GM12878 (cell line): ENCODE results near the gene ZNF366. TPM values are rescaled to one million over a fixed set of nuclear protein-coding genes. Genes with fewer than 3 reads are reported as not detected.

Experiments used
- ATAC-seq: fragments of 200-7000 bp; cut with Tn5 transposase; 3 replicates; pipeline ENCODE4 v1.9.1; 2020; ENCODE audit warnings: mild to moderate bottlenecking, moderate library complexity
- BruUV-seq: library from RNA; stranded (reverse); fragments of 400-500 nt; replicated peaks from 2 replicates; lab custom pipeline; 2021; lab: Mats Ljungman, UMichigan
- CTCF ChIA-PET: fragments of 300-600 bp; sonication (Branson Sonifier 250); formaldehyde crosslinking; extraction: SDS; loops from one replicate; lab custom pipeline; 2021; ENCODE audit warnings: inconsistent platforms; lab: Yijun Ruan, JAX
- POLR2A ChIA-PET: fragments of 350-600 bp; formaldehyde crosslinking; extraction: SDS; loops from one replicate; lab custom pipeline; 2021; ENCODE audit warnings: inconsistent platforms; lab: Charles Lee
- RAD21 ChIA-PET: fragments of 300-600 bp; sonication (Branson Sonifier 250); formaldehyde crosslinking; loops from one replicate; lab custom pipeline; 2023; ENCODE audit warnings: antibody characterized with exemption; ENCODE audit not compliant: unreplicated experiment; lab: Charles Lee
- SMC1A ChIA-PET: fragments of 300-600 bp; sonication (Branson Sonifier 250); formaldehyde crosslinking; loops from one replicate; lab custom pipeline; 2023; ENCODE audit not compliant: unreplicated experiment, uncharacterized antibody; lab: Charles Lee
- DNase-seq: peaks from one replicate; pipeline ENCODE4 v3.0.0-alpha.2; 2011; ENCODE audit warnings: low read depth, low spot score
- FAIRE-seq: peaks from 3 replicates; lab custom pipeline; 2011; peaks lifted over from hg19 to GRCh38; lab: Jason Lieb, UNC
- H2AFZ ChIP-seq: 2 replicates; pipeline ENCODE4 v1.6.0; 2011; ENCODE audit warnings: low read depth, low read length, control low read depth; ENCODE audit not compliant: control insufficient read depth
- H3K27ac ChIP-seq: 2 replicates; pipeline ENCODE4 v1.5.1; 2011; ENCODE audit warnings: control low read depth; ENCODE audit not compliant: control insufficient read depth, insufficient read depth
- H3K27me3 ChIP-seq, 2 experiments: replicated peaks in 1 of 2; 2 replicates each; pipeline versions ENCODE4 v1.6.0 to v1.6.1; 2011; ENCODE audit warnings: low read length in 1 of 2; ENCODE audit not compliant: control insufficient read depth in 2 of 2, insufficient read depth in 2 of 2
- H3K36me3 ChIP-seq, 2 experiments: 2 replicates each; pipeline ENCODE4 v1.5.1; 2011; ENCODE audit warnings: low read length in 1 of 2; ENCODE audit not compliant: control insufficient read depth in 2 of 2, insufficient read depth in 2 of 2
- H3K4me1 ChIP-seq: 2 replicates; pipeline ENCODE4 v1.6.1; 2011; ENCODE audit warnings: mild to moderate bottlenecking, low read length, moderate library complexity, mixed read lengths; ENCODE audit not compliant: control insufficient read depth, insufficient read depth
- H3K4me2 ChIP-seq: 2 replicates; pipeline ENCODE4 v1.6.0; 2011; ENCODE audit warnings: control low read depth; ENCODE audit not compliant: control insufficient read depth, insufficient read depth
- H3K4me3 ChIP-seq: fragments of 200-600 bp; sonication (generic); 2 replicates; pipeline ENCODE4 v1.5.1; 2016
- H3K79me2 ChIP-seq: 2 replicates; pipeline ENCODE4 v1.6.0; 2011; ENCODE audit warnings: low read length; ENCODE audit not compliant: control insufficient read depth, insufficient read depth
- H3K9ac ChIP-seq: 2 replicates; pipeline ENCODE4 v1.8.0; 2011; ENCODE audit warnings: low read length, control low read depth, mixed read lengths; ENCODE audit not compliant: control insufficient read depth, insufficient read depth
- H3K9me3 ChIP-seq: replicated peaks from 3 replicates; pipeline ENCODE4 v1.5.1; 2011; ENCODE audit warnings: mild to moderate bottlenecking, low read length; ENCODE audit not compliant: control insufficient read depth, insufficient read depth
- H4K20me1 ChIP-seq: 2 replicates; pipeline ENCODE4 v1.6.0; 2011; ENCODE audit not compliant: control insufficient read depth, insufficient read depth
- CEBPB ChIP-seq, 2 experiments: fragments of 150-350 bp in 1 of 2; IDR thresholded peaks; 2 replicates each; pipeline ENCODE4 v1.6.1; 2012 to 2014; ENCODE audit warnings: low read depth in 2 of 2, low read length in 2 of 2, borderline replicate concordance in 1 of 2, inconsistent platforms in 1 of 2
- CREM ChIP-seq: IDR thresholded peaks from 2 replicates; pipeline ENCODE4 v1.6.1; 2014; ENCODE audit warnings: antibody characterized with exemption, low read depth
- HCFC1 ChIP-seq: fragments of 150-350 bp; IDR thresholded peaks from 2 replicates; pipeline ENCODE4 v1.6.1; 2014; ENCODE audit warnings: low read length
- KAT2A ChIP-seq: conservative IDR thresholded peaks from 2 replicates; pipeline ENCODE4 v1.6.1; 2011; ENCODE audit warnings: low read depth, low read length; ENCODE audit not compliant: control insufficient read depth
- MEF2B ChIP-seq: fragments of 450-650 bp; IDR thresholded peaks from 2 replicates; pipeline ENCODE4 v1.6.1; 2018; ENCODE audit warnings: mild to moderate bottlenecking, moderate library complexity; ENCODE audit not compliant: partially characterized antibody, poor library complexity, severe bottlenecking
- NR2F1 ChIP-seq: fragments of 450-650 bp; conservative IDR thresholded peaks from 2 replicates; pipeline ENCODE4 v1.6.1; 2017; ENCODE audit warnings: mild to moderate bottlenecking
- POLR2A ChIP-seq: IDR thresholded peaks from 2 replicates; pipeline ENCODE4 v1.6.1; 2011; ENCODE audit warnings: low read depth, mild to moderate bottlenecking, low read length
- RAD51 ChIP-seq: fragments of 450-650 bp; IDR thresholded peaks from 2 replicates; pipeline ENCODE4 v1.6.1; 2016; ENCODE audit warnings: moderate library complexity, mild to moderate bottlenecking, inconsistent platforms
- RB1 ChIP-seq: fragments of 450-650 bp; formaldehyde crosslinking; IDR thresholded peaks from 2 replicates; pipeline ENCODE4 v1.6.1; 2017; ENCODE audit warnings: mild to moderate bottlenecking, borderline replicate concordance
- ZBED1 ChIP-seq: IDR thresholded peaks from 2 replicates; pipeline ENCODE4 v1.6.1; 2016; ENCODE audit warnings: borderline replicate concordance
- ZZZ3 ChIP-seq: IDR thresholded peaks from 2 replicates; pipeline ENCODE4 v1.6.1; 2011; ENCODE audit warnings: low read depth; ENCODE audit not compliant: control insufficient read depth, insufficient read length
- WGBS: methylation state at CpG from one replicate; pipeline ENCODE4 v1.1.6; 2016; ENCODE audit warnings: low lambda C conversion rate; ENCODE audit not compliant: insufficient replicate concordance, insufficient coverage; ENCODE audit errors: missing lambda C conversion rate; 5-methylcytosine and 5-hydroxymethylcytosine counted together
- in situ Hi-C: fragments of 300-500 bp; cut with MboI; formaldehyde crosslinking; loops from 9 replicates; pipeline ENCODE4 v1.14.3; 2018; ENCODE audit warnings: mixed read lengths
- intact Hi-C: fragments of 100-400 bp; cut with micrococcal nuclease; formaldehyde crosslinking; loops from one replicate; pipeline ENCODE4 v1.14.2; 2022; ENCODE audit not compliant: unreplicated experiment
- polyA plus RNA-seq, 11 experiments: library from polyadenylated mRNA; depleted of rRNA in 4 of 11; unstranded in 6 of 11; stranded (reverse) in 5 of 11; fragments of >200 nt; fragmentation: Nextera tagmentation in 4 of 11; fragmentation: Illumina TruSeq in 1 of 11; extraction: Ambion mirVana in 4 of 11; extraction: Trizol in 1 of 11; gene quantifications; 1 replicate in 1 of 11; 2 replicates in 10 of 11; pipeline versions ENCODE4 v1.2.1 to v1.2.3, GENCODE V29; 2011 to 2016; ENCODE audit warnings: inconsistent platforms in 2 of 11, missing spikeins in 2 of 11, low read depth in 1 of 11
- total RNA-seq, 4 experiments: library from RNA; depleted of rRNA in 3 of 4; stranded (reverse); fragments of >200 nt in 3 of 4; fragmentation: Illumina TruSeq in 1 of 4; extraction: Trizol in 1 of 4; gene quantifications; 2 replicates each; pipeline versions ENCODE4 v1.2.1 to v1.2.3, GENCODE V29; 2013 to 2021
- TF ChIP-seq, protein P1 (sequence below): IDR thresholded peaks from 2 replicates; pipeline ENCODE4 v1.6.1; 2012; ENCODE audit warnings: low read length, inconsistent platforms
- TF ChIP-seq, protein P2 (sequence below): IDR thresholded peaks from 2 replicates; pipeline ENCODE4 v1.6.1; 2012; ENCODE audit warnings: low read depth, low read length, improper control_type of control experiment
- TF ChIP-seq, protein P3 (sequence below): fragments of 450-650 bp; formaldehyde crosslinking; IDR thresholded peaks from 2 replicates; pipeline ENCODE4 v1.5.0; 2022; ENCODE audit warnings: mild to moderate bottlenecking, missing genetic modification characterization

The ZNF366 gene
- total and polyA plus RNA-seq, 10 of the 15 experiments (the other 5 are each of a cell fraction or from before 2014, with no cell fraction given), result 0.01 to 0.18 (median 0.04) TPM; not detected in 6

- in situ Hi-C loops, result no loop called here
- H4K20me1 ChIP-seq, result no peaks in the 10 kb centered on the region
- H3K79me2 ChIP-seq, result no peaks in the 10 kb centered on the region
- H3K9me3 ChIP-seq, result no peaks in the 10 kb centered on the region
- RAD21 ChIA-PET, result no interaction called here
- H3K4me1 ChIP-seq, result peaks cover 30% of the 10 kb centered on the region
- no peak overlapping the region for H3K27ac ChIP-seq
- H3K36me3 ChIP-seq, result no peaks in the 10 kb centered on the region; a peak in 1 of 4 replicates
- intact Hi-C loops, result no loop called here
- no TSS peak for BruUV-seq
- no peak overlapping the region for H3K9ac ChIP-seq
- POLR2A ChIA-PET, result interaction anchor here (0.5 kb wide), 1 partner anchor 22 kb away, joined by 4 read pairs; no protein-coding TSS in a partner anchor
- H3K27me3 ChIP-seq, result no peaks in the 10 kb centered on the region
- WGBS, result 96% methylated on average over 27 of the region's 27 CpGs
- H3K4me2 ChIP-seq, result no peak overlapping the region
- no peak for TF ChIP-seq KAT2A
- TF ChIP-seq NR2F1, result no peak
- TF ChIP-seq POLR2A, result no peak
- TF ChIP-seq, protein P1, sequence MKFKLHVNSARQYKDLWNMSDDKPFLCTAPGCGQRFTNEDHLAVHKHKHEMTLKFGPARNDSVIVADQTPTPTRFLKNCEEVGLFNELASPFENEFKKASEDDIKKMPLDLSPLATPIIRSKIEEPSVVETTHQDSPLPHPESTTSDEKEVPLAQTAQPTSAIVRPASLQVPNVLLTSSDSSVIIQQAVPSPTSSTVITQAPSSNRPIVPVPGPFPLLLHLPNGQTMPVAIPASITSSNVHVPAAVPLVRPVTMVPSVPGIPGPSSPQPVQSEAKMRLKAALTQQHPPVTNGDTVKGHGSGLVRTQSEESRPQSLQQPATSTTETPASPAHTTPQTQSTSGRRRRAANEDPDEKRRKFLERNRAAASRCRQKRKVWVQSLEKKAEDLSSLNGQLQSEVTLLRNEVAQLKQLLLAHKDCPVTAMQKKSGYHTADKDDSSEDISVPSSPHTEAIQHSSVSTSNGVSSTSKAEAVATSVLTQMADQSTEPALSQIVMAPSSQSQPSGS, result no peak
- TF ChIP-seq ZZZ3, result no peak
- TF ChIP-seq RB1, result no peak
- no peak for TF ChIP-seq CREM
- no peak for TF ChIP-seq ZBED1
- TF ChIP-seq, protein P2, sequence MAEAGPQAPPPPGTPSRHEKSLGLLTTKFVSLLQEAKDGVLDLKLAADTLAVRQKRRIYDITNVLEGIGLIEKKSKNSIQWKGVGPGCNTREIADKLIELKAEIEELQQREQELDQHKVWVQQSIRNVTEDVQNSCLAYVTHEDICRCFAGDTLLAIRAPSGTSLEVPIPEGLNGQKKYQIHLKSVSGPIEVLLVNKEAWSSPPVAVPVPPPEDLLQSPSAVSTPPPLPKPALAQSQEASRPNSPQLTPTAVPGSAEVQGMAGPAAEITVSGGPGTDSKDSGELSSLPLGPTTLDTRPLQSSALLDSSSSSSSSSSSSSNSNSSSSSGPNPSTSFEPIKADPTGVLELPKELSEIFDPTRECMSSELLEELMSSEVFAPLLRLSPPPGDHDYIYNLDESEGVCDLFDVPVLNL, result no peak
- TF ChIP-seq HCFC1, result no peak
- TF ChIP-seq CEBPB (IDR thresholded peaks at IDR 0.05; ENCODE audit: borderline replicate concordance in 1 of 2, low read depth in 2 of 2, low read length in 2 of 2), result no peak
- TF ChIP-seq, protein P3, sequence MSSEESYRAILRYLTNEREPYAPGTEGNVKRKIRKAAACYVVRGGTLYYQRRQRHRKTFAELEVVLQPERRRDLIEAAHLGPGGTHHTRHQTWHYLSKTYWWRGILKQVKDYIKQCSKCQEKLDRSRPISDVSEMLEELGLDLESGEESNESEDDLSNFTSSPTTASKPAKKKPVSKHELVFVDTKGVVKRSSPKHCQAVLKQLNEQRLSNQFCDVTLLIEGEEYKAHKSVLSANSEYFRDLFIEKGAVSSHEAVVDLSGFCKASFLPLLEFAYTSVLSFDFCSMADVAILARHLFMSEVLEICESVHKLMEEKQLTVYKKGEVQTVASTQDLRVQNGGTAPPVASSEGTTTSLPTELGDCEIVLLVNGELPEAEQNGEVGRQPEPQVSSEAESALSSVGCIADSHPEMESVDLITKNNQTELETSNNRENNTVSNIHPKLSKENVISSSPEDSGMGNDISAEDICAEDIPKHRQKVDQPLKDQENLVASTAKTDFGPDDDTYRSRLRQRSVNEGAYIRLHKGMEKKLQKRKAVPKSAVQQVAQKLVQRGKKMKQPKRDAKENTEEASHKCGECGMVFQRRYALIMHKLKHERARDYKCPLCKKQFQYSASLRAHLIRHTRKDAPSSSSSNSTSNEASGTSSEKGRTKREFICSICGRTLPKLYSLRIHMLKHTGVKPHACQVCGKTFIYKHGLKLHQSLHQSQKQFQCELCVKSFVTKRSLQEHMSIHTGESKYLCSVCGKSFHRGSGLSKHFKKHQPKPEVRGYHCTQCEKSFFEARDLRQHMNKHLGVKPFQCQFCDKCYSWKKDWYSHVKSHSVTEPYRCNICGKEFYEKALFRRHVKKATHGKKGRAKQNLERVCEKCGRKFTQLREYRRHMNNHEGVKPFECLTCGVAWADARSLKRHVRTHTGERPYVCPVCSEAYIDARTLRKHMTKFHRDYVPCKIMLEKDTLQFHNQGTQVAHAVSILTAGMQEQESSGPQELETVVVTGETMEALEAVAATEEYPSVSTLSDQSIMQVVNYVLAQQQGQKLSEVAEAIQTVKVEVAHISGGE (CRISPR knock-in tag), result no peak
- no peak for TF ChIP-seq RAD51
- TF ChIP-seq MEF2B, result no peak
- FAIRE-seq, result no peak
- SMC1A ChIA-PET, result interaction anchor here (2.4 to 4.2 kb wide), 2 partner anchors 12 to 20 kb away, joined by 8 to 24 read pairs; no protein-coding TSS in a partner anchor
- no peak for DNase-seq
- no peak overlapping the region for H2AFZ ChIP-seq
- CTCF ChIA-PET, result interaction anchor here (0.6 kb wide), 1 partner anchor 66 kb away, joined by 3 read pairs; no protein-coding TSS in a partner anchor
- no peak for ATAC-seq
- no peak overlapping the region for H3K4me3 ChIP-seq
Measured at GRCh38 chr5:72460413-72460812, 46.8 kb downstream of the ZNF366 start.
